DOHH2 (cell line): ENCODE data around the gene METTL5.
"Not testable (repeated sequence)": the region's sequence is repeated elsewhere in the genome, so short reads cannot be mapped to it uniquely, and the experiment has no call there.

Experiments
- H3F3A ChIP-seq: fragments of 200-600 bp; sonication (generic), shearing (Covaris generic); 2 replicates; pipeline ENCODE4 v1.6.0; 2016; ENCODE audit warnings: antibody characterized with exemption, mild to moderate bottlenecking; ENCODE audit not compliant: control insufficient read depth, insufficient read depth
- H3K27ac ChIP-seq: fragments of 200-600 bp; sonication (generic); 2 replicates; pipeline ENCODE4 v1.5.1; 2014; ENCODE audit warnings: low read depth, mild to moderate bottlenecking, low read length, moderate library complexity
- H3K27me3 ChIP-seq: fragments of 200-600 bp; sonication (generic); 2 replicates; pipeline ENCODE4 v1.6.1; 2014; ENCODE audit warnings: mild to moderate bottlenecking, low read length, mixed read lengths; ENCODE audit not compliant: control insufficient read depth
- H3K36me3 ChIP-seq: fragments of 200-600 bp; sonication (generic); 2 replicates; pipeline ENCODE4 v1.6.1; 2014; ENCODE audit warnings: mild to moderate bottlenecking, low read length, moderate library complexity, mixed read lengths; ENCODE audit not compliant: control insufficient read depth
- H3K4me1 ChIP-seq: fragments of 200-600 bp; sonication (generic); 2 replicates; pipeline ENCODE4 v1.6.1; 2014; ENCODE audit warnings: mild to moderate bottlenecking, low read length, mixed read lengths; ENCODE audit not compliant: control insufficient read depth
- H3K4me2 ChIP-seq: fragments of 200-600 bp; sonication (generic); 2 replicates; pipeline ENCODE4 v1.6.0; 2014; ENCODE audit warnings: mild to moderate bottlenecking, low read length, moderate library complexity
- H3K4me3 ChIP-seq: fragments of 200-600 bp; sonication (generic); 2 replicates; pipeline ENCODE4 v1.5.1; 2014; ENCODE audit warnings: mild to moderate bottlenecking, low read length, mixed read lengths
- H3K79me2 ChIP-seq: fragments of 200-600 bp; sonication (generic); 2 replicates; pipeline ENCODE4 v1.6.1; 2014; ENCODE audit warnings: mild to moderate bottlenecking, low read length, mixed read lengths; ENCODE audit not compliant: control insufficient read depth
- H3K9me2 ChIP-seq: fragments of 200-600 bp; sonication (generic); replicated peaks from 2 replicates; pipeline ENCODE4 v1.6.1; 2014; ENCODE audit warnings: mild to moderate bottlenecking, low read length, mixed read lengths; ENCODE audit not compliant: control insufficient read depth
- H3K9me3 ChIP-seq: fragments of 200-600 bp; sonication (generic); 2 replicates; pipeline ENCODE4 v1.6.1; 2014; ENCODE audit warnings: antibody characterized with exemption, low read length, mixed read lengths; ENCODE audit not compliant: control insufficient read depth, insufficient read depth
- H4K20me1 ChIP-seq: fragments of 200-600 bp; sonication (generic); 2 replicates; pipeline ENCODE4 v1.6.0; 2014; ENCODE audit warnings: low read depth, mild to moderate bottlenecking, antibody characterized with exemption, low read length, moderate library complexity; ENCODE audit not compliant: control insufficient read depth, insufficient read depth
- EZH2phosphoT487 ChIP-seq: fragments of 200-600 bp; sonication (generic); IDR thresholded peaks from 2 replicates; pipeline ENCODE4 v1.6.1; 2017; ENCODE audit warnings: borderline replicate concordance, mild to moderate bottlenecking, antibody characterized with exemption, low read length, moderate library complexity, mixed read lengths
- TF ChIP-seq, protein P1 (sequence below): fragments of 200-600 bp; sonication (generic); IDR thresholded peaks from one replicate; pipeline ENCODE4 v1.5.1; 2014; ENCODE audit warnings: antibody characterized with exemption, mild to moderate bottlenecking, low read depth, low read length; ENCODE audit not compliant: poor library complexity, severe bottlenecking

METTL5 gene

DNA sequence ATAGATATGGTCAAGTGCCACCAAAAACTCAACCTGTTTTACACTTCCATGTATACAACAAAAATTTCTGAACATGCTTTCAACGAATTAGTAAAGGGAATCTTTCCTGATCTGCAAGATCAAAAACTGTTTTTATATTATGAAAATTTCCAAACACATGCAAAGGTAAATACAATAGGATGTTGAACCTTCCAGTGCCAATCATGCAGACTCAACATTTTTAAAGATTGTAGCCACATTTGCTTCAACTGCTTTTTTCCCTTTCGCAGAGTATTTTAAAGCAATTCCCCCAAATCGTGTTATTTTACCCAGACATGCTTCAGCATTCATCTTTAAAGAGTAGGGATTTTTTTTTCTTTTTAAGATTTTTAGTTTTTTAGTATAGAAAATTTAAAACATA, 42.9 kb upstream of the METTL5 start:
- Histone ChIP-seq H3K79me2 (peaks cover 36% of the 10 kb centered on the region), H3K36me3 (no peaks in the 10 kb centered on the region), H3K9me3 (no peaks in the 10 kb centered on the region), H3F3A (0 out of 2 replicates have a peak, but pooled peaks cover 4% of the 10 kb centered on the region), H3K9me2 (no peaks in the 10 kb centered on the region), H4K20me1 (no peaks in the 10 kb centered on the region), H3K27ac (no peak overlapping the region), H3K4me2 (no peak overlapping the region), H3K27me3 (no peaks in the 10 kb centered on the region), H3K4me1 (no peaks in the 10 kb centered on the region), H3K4me3 (no peak overlapping the region)
- no peak for TF ChIP-seq EZH2phosphoT487
- TF ChIP-seq, protein P1, sequence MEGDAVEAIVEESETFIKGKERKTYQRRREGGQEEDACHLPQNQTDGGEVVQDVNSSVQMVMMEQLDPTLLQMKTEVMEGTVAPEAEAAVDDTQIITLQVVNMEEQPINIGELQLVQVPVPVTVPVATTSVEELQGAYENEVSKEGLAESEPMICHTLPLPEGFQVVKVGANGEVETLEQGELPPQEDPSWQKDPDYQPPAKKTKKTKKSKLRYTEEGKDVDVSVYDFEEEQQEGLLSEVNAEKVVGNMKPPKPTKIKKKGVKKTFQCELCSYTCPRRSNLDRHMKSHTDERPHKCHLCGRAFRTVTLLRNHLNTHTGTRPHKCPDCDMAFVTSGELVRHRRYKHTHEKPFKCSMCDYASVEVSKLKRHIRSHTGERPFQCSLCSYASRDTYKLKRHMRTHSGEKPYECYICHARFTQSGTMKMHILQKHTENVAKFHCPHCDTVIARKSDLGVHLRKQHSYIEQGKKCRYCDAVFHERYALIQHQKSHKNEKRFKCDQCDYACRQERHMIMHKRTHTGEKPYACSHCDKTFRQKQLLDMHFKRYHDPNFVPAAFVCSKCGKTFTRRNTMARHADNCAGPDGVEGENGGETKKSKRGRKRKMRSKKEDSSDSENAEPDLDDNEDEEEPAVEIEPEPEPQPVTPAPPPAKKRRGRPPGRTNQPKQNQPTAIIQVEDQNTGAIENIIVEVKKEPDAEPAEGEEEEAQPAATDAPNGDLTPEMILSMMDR: no peak

DNA sequence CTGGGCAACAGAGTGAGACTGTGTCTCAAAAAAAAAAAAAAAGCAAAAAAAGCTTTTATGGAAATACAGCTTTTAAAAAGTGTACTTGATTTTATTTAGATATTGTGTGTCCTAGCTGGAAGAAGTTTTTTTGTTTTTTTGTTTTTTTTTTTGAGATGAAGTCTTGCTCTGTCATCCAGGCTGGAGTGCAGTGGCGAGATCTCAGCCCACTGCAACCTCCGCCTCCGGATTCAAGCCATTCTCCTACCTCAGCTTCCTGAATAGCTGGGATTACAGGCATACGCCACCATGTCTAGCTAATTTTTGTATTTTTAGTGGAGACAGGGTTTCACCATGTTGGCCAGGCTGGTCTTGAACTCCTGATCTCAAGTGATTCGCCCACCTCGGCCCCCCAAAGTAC, 41.5 kb upstream of the METTL5 start:
- H3K27me3 ChIP-seq, H3K9me2 ChIP-seq, H3K36me3 ChIP-seq, H3K4me3 ChIP-seq, H3K4me2 ChIP-seq, H3K4me1 ChIP-seq, H3F3A ChIP-seq, H3K27ac ChIP-seq, H4K20me1 ChIP-seq, H3K9me3 ChIP-seq: not testable (repeated sequence)
- peaks cover 43% of the 10 kb centered on the region for H3K79me2 ChIP-seq

GRCh38 chr2:169865492-169865891, 40.8 kb upstream of the METTL5 start:
- Histone ChIP-seq H3F3A (no peaks in the 10 kb centered on the region), H3K36me3 (no peaks in the 10 kb centered on the region), H3K27me3 (no peaks in the 10 kb centered on the region), H3K27ac (no peak overlapping the region), H3K4me1 (no peaks in the 10 kb centered on the region), H4K20me1 (no peaks in the 10 kb centered on the region), H3K4me3 (no peak overlapping the region), H3K9me2 (no peaks in the 10 kb centered on the region), H3K4me2 (no peak overlapping the region), H3K79me2 (peaks cover 47% of the 10 kb centered on the region), H3K9me3 (no peaks in the 10 kb centered on the region)
- TF ChIP-seq EZH2phosphoT487: no peak
- TF ChIP-seq, protein P1: no peak

DNA sequence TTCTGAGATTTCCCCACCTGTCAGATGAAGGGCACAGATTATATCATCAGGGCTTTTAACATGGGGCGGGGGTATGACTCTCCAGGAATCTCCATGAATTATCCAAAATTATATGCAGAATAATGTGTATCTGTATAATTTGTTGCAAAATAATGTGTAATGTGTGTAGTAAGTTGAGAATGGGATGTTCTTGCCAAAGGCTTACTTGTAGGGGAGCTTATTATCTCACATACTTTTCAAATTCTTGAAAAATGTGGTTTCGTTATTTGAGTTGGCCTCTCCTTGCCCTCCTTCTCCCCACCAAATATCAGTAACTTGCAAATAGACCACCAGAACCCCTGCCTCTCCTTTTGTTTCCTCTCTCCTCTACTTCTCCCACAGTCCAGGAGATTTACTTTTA, 38.1 kb upstream of the METTL5 start:
- Histone ChIP-seq H3K27ac (no peak overlapping the region), H3K4me3 (no peak overlapping the region), H3K9me3 (no peaks in the 10 kb centered on the region), H3K4me1 (no peaks in the 10 kb centered on the region), H3K9me2 (no peaks in the 10 kb centered on the region), H3K79me2 (peaks cover 50% of the 10 kb centered on the region), H3K4me2 (no peak overlapping the region), H3K27me3 (no peaks in the 10 kb centered on the region), H3K36me3 (no peaks in the 10 kb centered on the region), H4K20me1 (no peaks in the 10 kb centered on the region), H3F3A (no peaks in the 10 kb centered on the region)
- TF ChIP-seq, protein P1: no peak
